Limb (tissue), 2 donors: ENCODE results near the gene CCDC18.
A peak's percentile ranks its signal among the peaks of the same experiment; 100 is the strongest.
"Not testable (repeated sequence)": the region's sequence is repeated elsewhere in the genome, so short reads cannot be mapped to it uniquely, and the experiment has no call there.

Experiments
- DNase-seq, 2 donors: peaks; one replicate each; pipeline ENCODE4 v3.0.0-alpha.2; 2016; ENCODE audit errors: extremely low spot score in 2 of 2

The CCDC18 gene

DNA sequence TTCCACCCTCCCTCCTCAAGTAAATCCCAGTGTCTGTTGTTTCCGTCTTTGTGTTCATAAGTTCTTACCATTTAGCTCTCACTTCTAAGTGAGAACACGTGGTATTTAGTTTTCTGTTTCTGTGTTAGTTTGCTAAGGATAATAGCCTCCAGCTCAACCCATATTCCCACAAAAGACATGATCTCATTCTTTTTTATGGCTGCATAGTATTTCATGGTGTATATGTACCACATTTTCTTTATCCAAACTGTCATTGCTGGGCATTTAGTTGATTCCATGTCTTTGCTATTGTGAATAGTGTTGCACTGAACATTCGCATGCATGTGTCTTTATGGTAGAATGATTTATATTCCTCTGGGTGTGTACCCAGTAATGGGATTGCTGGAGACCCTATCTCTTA, 5.9 kb upstream of the CCDC18 start:
- DNase-seq = not testable (repeated sequence)

DNA sequence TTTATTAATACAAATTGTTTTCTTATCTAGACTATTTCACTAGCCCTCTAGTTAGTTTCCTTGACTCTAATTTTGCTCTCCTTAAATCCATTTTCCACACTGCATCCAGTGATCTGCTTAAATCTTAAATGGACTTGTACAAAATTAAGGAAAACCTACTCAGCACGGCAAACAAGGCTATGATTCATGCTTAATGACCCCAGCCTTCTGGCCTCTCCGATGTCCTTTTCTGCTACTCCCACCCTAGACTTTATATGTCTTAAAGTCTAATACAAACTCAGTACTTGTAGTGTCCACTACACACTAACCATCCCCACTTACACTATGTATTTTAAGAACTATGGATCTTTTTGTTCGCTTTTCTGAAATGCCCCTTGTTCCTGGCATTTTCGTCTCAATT, 2.5 kb upstream of the CCDC18 start:
- peak in 1 of 2 donors; percentile 11 for DNase-seq

DNA sequence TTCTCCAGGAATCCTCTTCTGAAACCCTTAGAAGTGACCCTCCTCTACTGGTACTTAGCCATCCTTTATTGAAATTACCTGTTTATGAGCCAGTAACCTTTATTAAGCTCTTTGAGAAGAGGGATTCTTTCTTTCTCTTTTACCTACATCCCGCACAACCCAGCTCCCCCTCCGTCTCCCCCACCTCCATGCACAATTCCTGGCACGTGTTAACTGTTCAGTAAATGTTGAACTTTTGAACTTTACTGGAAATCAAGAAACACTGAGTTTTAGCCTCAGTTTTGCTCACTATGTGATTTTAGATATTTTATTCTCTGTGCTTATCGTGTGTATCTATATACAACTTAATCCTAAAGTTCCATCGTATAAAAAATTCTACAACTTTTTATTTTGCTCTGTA, 2.1 kb upstream of the CCDC18 start:
- DNase-seq = no peak

DNA sequence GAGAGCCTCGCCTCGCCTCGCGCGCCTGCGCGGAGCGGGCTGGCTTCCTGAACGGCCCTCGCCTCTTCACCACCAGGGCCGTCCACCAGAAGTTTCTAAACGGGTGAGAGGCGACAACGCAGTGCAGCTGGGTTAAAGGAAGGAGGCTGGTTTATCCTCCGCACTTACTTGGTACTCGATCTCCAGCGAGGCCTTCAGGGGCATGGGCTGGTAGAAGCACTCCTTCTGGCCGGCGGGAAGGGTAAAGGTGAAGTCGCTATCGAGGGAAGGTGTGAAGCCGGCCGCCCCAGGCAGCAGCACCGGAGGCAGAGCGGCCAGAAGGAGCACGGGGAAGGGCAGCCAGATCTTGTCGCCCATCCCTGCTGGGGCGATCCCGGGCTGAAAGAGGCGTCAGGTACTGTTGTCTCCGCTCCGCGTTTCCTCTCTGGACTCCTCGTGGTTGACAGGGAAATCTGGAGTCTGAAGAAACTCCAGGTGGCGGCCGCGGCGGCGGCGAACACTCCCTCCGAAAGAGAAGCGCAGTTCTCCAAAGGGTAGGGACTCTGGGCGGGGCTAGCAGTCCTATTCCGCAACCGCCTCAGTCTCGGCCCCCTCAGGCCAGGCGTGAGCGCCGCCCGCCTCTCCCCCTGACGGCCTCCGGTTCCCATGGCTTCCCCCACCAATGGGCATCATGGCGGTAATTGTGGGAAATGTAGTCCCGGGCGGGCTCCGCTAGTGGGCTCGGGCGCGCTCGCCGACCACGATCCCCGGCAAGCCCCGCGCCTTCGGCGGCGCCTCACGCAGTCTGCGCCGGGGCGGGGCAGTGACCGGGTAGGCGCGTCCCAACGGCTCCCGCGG, 420 bp upstream of the CCDC18 start, which contains the start of gene TMED5:
TSS of gene TMED5 (minus strand) at position 528 of the 837 bp plus-strand sequence. CDS start at position 357, 171 bp downstream.
- peak; percentile 98 to 99 for DNase-seq

DNA sequence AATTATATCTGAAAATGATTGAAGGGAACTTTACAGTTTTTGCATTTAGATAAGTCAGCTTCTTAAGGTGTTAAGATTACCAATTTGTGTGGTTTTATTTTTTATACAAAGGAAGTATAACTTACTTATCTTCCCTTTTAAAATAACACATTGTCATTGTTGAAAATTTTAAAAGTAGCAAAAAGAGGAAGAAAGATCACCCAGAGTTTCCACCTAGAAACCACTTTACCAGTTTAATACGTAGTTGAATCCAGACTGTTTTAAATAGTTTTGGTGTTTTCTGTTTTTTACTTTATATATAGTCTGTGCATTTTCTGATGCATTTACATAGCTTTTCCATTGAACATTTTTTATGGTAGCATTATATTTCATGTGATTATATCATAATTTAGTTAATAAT, 6.1 kb downstream of the CCDC18 start:
- DNase-seq = no peak

DNA sequence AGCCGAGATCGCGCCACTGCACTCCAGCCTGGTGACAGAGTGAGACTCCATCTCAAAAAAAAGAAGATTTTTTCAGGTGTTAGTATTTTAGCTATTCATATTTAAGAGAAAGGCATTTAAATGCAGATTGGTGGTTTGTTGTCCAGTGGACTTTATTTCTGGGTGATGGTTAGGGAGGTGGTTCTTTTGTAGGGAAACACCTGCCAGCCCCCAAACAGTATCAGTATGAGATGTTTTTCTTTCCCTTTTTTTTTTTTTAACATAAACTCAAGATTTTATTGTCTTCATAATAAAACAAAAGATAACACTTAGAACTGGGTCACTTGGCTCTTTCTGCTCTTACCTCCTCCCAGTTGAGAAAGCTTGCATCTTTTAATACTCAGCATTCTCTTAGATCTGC, 9.9 kb downstream of the CCDC18 start:
- DNase-seq = no peak

DNA sequence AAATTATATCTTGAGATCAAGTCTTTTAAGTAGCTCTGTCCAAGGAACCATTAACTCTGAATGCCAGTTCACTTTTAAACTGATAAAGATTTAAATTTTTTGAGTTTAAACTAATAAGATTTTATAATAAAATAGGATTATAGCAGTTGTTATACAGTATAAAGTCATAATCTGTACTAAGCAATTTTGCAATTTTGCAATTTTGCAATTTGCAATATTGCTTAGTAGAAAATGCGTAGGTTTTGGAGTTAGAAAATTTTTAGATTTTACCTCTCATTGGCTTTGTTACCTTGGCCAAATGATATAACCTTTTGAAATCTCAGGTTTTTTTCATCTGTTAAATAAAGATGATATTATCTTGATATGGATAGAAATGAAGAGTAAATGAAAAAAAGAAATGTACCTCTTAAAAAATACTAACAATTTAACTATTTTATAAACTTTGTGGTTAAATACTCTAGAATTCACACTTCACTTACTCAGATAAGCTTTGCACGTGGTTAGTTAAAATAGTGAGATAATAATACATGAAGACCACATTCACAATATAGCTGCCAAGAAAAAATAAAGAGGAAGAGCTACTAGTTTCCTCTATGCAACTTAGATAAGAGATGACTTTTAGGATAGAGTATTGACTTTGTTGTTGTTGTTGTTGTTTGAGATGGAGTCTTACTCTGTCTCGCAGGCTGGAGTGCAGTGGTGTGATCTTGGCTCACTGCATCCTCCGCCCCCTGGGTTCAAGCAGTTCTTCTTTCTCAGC, 13.9 kb downstream of the CCDC18 start:
- no peak for DNase-seq

DNA sequence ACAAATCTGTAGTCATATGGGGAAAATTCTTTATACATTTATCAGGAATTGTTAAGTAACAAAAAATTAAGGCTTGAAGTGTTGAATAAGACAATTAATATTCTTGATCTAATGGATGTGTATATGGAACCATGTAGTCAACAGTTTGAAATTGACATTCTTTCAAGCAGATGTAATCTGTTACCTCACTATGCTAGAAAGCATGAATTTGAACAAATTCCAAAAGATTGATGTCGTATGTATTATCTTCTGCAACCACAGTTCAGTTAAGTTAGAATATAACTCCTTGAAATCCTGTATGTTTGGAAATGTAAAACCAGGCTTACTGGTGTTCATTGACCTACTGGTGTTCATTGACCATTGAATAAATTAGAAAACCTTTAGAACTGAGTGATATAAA, 16.1 kb downstream of the CCDC18 start:
- no peak for DNase-seq

DNA sequence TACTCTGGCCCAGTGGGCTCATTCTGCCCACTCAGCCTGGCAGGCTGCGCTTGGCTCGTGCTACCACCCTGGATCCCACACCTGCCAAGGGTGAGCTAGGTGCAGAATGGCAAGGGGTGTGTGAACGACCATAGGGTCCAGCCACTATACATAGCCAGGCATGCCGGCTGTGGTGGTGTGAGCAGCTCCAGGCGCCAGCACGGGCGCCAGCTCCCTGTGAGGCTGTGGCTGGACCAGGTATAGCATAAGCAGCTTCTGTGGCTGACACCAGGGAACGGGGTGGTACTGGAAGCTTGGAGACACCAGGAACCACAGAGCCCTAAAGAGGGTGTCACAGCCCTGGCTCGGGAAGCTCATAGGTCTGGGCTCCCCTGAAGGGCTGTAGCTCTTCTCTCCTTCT, 18.6 kb downstream of the CCDC18 start:
- DNase-seq = no peak

DNA sequence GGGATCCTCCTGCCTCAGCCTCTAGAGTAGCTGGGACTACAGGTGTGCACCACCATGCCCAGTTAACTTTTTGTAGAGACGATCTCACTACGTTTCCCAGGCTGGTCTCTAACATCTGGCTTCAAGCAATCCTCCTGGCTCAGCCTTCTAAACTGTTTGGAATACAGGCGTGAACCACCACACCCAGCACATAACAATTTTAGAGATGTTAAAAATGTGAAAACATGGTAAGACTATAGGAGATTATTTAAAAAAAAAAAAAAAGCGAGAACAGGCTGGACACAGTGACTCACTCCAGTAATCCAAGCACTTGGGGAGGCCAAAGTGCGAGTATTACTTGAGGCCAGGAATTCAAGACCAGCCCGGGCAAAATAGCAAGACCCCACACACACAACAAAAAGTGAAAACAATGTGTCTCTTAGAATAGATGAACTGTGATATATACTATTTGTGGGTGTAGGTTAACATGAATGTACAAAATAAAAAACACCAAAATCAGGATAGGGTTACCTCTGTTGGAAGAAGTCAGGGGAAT, 19.6 kb downstream of the CCDC18 start:
- no peak for DNase-seq

DNA sequence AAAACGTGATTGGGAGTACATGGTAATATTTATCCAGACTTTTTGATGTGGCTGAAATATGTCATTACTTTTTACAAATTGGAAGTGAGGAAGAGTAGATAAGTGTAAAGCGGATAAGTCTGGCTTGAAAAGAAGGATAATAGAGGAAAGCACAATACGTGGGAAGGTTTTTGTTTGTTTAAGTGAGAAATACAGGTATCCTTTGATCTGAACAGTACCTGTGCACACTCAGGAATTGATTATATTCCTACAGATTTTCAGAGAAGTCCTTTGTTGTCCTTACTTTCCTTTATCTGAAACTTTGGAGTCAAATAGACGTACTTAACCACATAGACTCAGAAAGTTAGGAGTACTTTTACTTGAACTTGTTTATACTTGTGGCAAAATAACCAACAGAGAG, 20.2 kb downstream of the CCDC18 start:
- DNase-seq = no peak

DNA sequence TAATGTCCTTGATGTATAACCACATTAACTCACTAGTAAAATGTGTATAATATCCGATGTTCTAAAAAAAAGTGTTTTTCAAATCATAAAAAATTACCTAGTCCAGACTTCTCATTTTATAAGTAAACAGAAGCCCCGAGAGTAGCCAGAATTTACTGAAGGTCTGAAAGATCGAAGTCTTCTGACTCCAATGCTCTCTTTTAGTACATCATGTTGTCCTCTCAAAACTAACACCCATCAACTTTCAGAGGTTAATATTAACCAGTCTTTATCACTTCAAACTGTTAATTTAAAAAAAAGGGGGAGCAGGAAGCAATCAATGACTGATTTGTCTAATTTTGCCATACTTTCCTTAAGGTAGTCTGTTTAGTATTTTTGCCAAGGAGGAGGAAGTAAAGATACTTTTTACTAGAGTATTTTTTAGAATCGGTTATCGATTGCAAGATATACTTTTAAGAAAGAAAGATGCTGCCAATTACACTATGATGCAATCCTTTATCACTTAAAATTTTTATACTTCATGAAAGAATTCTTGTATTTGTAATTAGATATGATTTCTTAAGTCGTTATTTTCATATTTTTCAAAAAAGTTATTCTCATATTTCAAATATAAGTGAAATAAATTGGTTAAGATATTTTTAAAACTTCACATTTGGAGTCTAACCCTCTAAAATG, 25.5 kb downstream of the CCDC18 start:
- no peak for DNase-seq

DNA sequence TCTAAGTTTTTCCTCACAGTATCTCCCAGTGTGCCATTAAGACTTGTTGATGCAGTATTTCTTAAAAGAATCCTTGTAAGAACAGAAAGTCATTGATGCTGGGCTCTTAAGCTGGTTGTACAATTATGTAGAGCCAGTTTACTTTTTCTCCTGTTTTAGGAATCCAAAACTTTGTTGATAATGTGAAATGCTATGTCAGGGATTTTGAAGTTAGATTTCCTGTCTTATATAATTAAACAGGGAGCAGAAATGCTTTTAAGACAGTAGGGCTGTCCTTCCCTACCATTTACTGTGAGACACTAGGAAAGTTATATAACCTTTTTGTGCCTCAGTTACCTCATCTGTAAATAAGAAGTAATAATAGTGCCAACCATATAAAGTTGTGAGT, 26.0 kb downstream of the CCDC18 start:
- no peak for DNase-seq

DNA sequence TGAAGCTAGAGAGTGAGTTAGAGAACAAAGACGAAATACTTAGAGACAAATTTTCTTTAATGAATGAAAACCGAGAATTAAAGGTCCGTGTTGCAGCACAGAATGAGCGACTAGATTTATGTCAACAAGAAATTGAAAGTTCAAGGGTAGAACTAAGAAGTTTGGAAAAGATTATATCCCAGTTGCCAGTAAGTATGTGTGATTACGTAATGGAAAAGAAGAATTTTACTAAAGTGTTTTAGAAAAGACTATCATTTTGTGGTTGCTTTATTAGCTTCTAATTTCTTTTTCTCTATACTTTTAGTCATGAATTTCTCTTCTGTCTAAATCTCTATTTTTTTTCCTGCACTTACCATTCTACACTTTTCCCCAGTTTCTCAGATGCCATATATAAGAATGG, 26.7 kb downstream of the CCDC18 start:
- no peak for DNase-seq

DNA sequence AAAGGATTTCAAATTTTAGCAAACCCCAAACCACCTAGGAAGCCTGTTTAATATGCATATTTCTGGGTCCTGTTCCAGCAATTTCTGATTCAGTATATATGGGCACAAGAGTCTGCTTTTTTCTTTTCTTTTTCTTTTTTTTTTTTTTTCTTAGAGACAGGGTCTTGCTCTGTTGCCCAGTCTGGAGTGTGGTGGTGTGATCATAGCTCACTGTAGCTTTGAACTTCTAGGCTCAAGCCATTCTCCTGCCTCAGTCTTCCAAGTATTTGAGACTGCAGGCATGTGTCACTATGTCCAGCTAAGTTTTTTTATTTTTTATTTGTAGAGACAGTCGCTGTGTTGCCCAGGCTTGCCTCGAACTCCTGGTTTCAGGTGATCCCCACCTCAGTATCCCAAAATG, 34.8 kb downstream of the CCDC18 start:
- no peak for DNase-seq

DNA sequence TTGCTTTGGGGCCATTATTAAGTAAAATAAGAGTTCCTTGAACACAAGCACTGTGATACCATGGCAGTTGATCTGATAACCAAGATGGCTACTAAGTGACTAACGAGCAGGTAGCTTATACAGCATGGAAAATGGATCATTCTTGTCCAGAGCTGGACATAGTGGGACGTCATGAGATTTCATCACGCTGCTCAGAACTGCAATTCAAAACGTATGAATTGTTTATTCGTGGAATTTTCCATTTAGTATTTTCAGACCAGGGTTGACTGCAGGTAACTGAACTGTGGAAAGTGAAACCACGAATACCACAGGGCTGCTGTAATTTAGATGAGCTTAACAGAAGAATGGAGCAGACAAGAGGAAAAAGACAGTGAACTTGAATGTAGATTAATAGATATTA, 38.9 kb downstream of the CCDC18 start:
- no peak for DNase-seq

DNA sequence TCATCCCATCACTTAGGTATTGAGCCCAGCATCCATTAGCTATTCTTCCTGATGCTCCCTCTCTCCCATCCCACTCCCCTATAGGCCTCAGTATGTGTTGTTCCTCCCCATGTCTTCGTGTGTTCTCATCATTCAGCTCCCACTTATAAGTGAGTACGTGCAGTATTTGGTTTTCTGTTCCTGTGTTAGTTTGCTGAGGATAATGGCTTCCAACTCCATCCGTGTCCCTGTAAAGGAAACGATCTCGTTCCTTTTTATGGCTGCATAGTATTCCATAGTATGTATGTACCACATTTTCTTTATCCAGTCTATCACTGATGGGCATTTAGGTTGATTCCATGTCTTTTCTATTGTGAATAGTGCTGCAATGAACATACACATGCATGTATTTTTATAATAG, 40.2 kb downstream of the CCDC18 start:
- DNase-seq = not testable (repeated sequence)

DNA sequence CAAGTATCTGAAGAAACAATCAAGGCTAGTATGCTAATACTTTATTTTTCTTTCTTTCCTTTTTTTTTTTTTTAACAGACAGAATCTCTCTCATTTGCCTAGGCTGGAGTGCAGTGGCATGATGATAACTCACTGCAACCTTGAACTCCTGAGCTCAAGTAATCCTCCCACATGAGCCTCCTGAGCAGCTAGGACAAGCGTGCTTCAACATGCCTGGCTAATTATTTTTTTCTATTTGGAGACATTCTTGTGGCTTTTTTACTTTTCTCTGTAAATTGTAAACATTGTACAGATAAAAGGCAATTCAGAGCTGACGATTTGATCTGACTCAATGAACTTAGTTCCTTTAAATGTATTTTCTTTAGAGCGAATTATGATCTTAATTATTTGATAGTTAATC, 41.4 kb downstream of the CCDC18 start:
- no peak for DNase-seq

DNA sequence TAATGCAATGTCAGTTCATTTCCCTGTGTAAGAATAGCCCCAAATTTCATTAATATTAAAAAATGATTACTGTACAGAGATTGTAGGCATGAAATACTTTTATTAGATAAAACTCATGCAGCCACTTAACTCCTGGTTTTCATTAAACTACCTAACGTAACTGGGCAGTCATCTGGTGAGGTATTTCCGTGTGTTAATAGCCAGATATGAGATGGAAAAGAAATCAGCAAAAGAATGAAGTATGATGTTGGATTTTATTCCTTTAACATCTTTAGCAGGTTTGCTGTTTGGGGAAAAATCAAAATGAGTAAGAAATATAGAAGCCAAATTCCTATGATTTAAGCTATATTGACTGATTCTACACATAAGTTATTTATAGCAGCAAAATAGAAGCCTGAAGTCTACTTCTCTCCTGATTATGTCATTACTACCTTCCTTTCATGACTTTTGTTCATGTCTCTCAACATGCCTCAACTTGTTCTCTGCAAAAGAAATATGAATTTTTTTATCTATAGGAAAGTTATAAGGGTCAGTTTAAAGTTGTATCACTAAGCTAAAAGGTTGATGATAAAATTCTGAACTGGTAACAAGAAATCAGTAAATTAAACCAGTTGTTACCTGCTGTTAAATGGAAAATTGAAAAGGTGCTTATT, 42.6 kb downstream of the CCDC18 start:
- DNase-seq = no peak

DNA sequence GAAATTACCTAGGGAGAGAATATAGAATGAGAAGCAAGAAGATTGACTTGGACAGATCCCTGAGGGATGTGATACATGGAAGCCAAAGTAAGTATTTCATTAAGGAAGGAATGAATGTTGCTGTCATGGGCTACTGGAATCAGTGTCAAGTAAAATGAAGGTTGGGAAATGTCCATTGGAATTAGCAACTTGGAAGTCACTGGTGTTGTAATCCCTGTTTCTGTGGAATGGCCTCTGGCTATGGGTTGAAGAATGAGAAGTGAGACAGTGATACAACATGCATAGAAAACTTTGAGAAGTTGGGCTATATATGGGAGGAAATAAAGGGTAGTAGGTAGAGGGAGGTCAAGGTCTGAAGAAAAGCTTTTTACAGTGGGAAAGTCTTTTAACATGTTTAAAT, 54.7 kb downstream of the CCDC18 start:
- DNase-seq = no peak

DNA sequence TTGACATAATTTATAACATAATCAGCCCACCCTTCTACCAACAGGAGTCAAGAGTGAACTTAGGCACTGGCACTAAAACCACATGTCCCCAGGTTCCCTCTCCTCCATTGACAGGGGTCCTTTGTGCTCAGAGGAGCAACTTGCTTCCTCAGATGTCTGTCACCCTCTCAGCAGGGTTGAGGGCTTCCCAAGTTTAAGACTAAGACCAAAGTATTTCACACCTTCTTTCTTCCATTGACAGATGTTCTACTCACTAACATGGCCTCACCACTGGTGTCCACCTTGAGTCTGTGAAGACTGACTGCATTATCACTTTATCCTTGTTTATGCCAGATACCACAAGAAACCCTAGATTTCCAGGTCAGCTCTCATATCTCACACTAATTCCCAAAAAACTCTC, 56.5 kb downstream of the CCDC18 start:
- DNase-seq = no peak

DNA sequence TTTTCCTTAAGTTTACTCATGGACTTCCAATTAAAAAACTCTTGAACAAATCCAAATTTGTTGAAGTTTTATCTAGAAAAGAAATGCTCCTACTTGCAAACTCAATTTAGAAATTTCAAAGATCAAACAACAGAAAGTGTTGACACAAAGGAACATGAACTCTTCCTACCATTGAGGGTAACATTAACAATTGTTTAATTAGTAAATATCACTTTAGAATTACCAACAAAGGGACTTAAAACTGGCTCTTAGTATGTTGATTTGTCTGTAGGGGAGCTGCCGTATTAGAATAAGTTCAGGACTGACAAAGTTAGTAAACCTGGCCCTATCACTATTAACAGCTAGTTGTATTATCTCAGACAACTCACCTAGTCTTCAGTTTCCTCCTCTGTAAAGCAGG, 57.9 kb downstream of the CCDC18 start:
- DNase-seq = no peak
